Neural progenitor cell (in vitro differentiated cells): ENCODE measurements around the gene ZDHHC17. TPM values are rescaled to one million over a fixed set of nuclear protein-coding genes. Genes with fewer than 3 reads are reported as not detected.

Experiments used
- DNase-seq: peaks from one replicate; pipeline ENCODE4 v3.0.0-alpha.2; 2016; ENCODE audit warnings: low spot score
- H2AFZ ChIP-seq: fragments of 200-600 bp; sonication (generic); replicated peaks from 2 replicates; pipeline ENCODE4 v1.6.1; 2016; ENCODE audit warnings: antibody characterized with exemption
- H3F3A ChIP-seq: fragments of 200-600 bp; sonication (generic); 2 replicates; pipeline ENCODE4 v1.6.1; 2016; ENCODE audit warnings: antibody characterized with exemption, low read depth
- H3K27ac ChIP-seq: fragments of 200-600 bp; sonication (generic); 2 replicates; pipeline ENCODE4 v1.5.1; 2016; ENCODE audit warnings: mild to moderate bottlenecking
- H3K27me3 ChIP-seq: fragments of 200-600 bp; sonication (generic); 2 replicates; pipeline ENCODE4 v1.6.1; 2016; ENCODE audit warnings: mild to moderate bottlenecking, moderate library complexity
- H3K36me3 ChIP-seq: fragments of 200-600 bp; sonication (generic); 2 replicates; pipeline ENCODE4 v1.5.1; 2016
- H3K4me1 ChIP-seq: fragments of 200-600 bp; sonication (generic); 2 replicates; pipeline ENCODE4 v1.6.1; 2016; ENCODE audit warnings: mixed run types
- H3K4me2 ChIP-seq: fragments of 200-600 bp; sonication (generic); 2 replicates; pipeline ENCODE4 v1.6.1; 2016
- H3K4me3 ChIP-seq: fragments of 200-600 bp; sonication (generic); 2 replicates; pipeline ENCODE4 v1.5.1; 2016
- H3K79me2 ChIP-seq: fragments of 200-600 bp; sonication (generic); 2 replicates; pipeline ENCODE4 v1.6.1; 2016; ENCODE audit warnings: low read depth
- H3K9ac ChIP-seq: fragments of 200-600 bp; sonication (generic); 2 replicates; pipeline ENCODE4 v1.6.1; 2016
- H3K9me3 ChIP-seq: fragments of 200-600 bp; sonication (generic); 2 replicates; pipeline ENCODE4 v1.5.1; 2016; ENCODE audit warnings: low read depth
- H4K20me1 ChIP-seq: fragments of 200-600 bp; sonication (generic); 2 replicates; pipeline ENCODE4 v1.6.1; 2016; ENCODE audit warnings: low read depth
- H3K27ac Mint-ChIP-seq: 3 replicates; pipeline ENCODE4 v1.8.0; 2021; ENCODE audit warnings: mixed read lengths
- H3K27me3 Mint-ChIP-seq: 2 replicates; pipeline ENCODE4 v1.8.0; 2022; ENCODE audit warnings: low read depth, mild to moderate bottlenecking, inconsistent platforms, moderate library complexity, mixed read lengths; ENCODE audit not compliant: insufficient read depth
- H3K36me3 Mint-ChIP-seq: 3 replicates; pipeline ENCODE4 v1.8.0; 2021; ENCODE audit warnings: mixed read lengths
- H3K4me1 Mint-ChIP-seq: 3 replicates; pipeline ENCODE4 v1.8.0; 2021; ENCODE audit warnings: mixed read lengths
- H3K4me3 Mint-ChIP-seq: 3 replicates; pipeline ENCODE4 v1.8.0; 2021; ENCODE audit warnings: mild to moderate bottlenecking, moderate library complexity, mixed read lengths
- H3K9me3 Mint-ChIP-seq: 3 replicates; pipeline ENCODE4 v1.8.0; 2020; ENCODE audit warnings: mixed read lengths
- EZH2 ChIP-seq: fragments of 200-600 bp; sonication (generic); IDR thresholded peaks from 2 replicates; pipeline ENCODE4 v1.6.1; 2017; ENCODE audit warnings: antibody characterized with exemption, mild to moderate bottlenecking, moderate library complexity
- EZH2phosphoT487 ChIP-seq: fragments of 200-600 bp; sonication (generic); IDR thresholded peaks from 2 replicates; pipeline ENCODE4 v1.6.1; 2017; ENCODE audit warnings: antibody characterized with exemption
- total RNA-seq: library from RNA; depleted of rRNA; stranded (reverse); fragments of >200 nt; gene quantifications from 2 replicates; pipeline ENCODE4 v1.2.3, GENCODE V29; 2015; ENCODE audit warnings: low replicate concordance
- TF ChIP-seq, protein P1 (sequence below): fragments of 200-600 bp; sonication (generic); IDR thresholded peaks from 2 replicates; pipeline ENCODE4 v1.5.1; 2017; ENCODE audit warnings: antibody characterized with exemption, mild to moderate bottlenecking

Gene ZDHHC17
- total RNA-seq, 1 donor from 2014 or later = 99.1 TPM

DNA sequence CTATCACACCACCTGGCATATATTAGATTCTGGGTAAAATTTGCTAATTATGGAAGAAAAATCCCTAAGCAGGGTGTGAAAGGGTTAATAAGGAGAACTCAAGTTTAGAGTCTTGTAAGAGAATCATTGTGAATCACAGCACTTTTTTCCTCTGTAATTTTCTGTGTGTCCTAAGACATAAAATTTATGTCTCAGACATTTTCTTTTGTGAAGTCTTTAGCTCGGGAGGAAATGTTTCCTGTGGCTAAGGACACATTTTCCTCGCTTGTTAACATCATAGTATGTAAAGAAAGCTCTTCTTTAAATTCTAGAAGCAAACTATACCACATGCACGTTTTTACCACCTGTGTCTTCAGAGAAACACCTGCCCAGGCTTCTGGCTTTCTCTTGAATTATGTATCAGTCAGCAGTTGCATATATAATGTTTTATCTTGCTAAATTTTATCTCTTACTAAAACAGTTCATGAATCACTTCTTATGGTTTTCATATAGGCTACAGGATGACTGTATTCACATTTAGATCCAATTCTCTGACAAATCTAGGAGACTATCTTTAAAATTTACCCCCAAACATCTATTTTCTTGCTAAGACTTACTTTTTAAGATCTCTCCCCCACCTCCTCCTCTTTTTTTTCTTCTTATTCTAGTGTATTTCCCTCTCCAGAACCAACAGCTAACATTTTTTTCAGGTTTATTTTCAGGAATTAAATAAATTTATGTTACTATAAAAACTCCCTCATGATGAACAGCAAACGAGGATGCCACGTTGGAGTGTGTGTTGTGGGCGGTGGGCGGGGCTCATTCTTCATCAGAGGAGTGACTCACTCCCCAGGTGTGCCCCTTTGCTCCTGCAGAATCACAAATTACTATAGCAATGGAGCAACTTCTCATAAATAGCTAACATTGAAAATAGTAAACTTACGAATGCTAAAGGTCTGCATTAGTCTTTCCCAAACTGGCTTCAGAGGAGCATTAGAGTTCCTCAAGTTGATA, 126.5 kb downstream of the ZDHHC17 start:
- no peaks in the 10 kb centered on the region for H3F3A ChIP-seq
- H3K4me3 ChIP-seq = no peak overlapping the region
- TF ChIP-seq EZH2phosphoT487 = no peak
- TF ChIP-seq EZH2 = no peak
- TF ChIP-seq, protein P1, sequence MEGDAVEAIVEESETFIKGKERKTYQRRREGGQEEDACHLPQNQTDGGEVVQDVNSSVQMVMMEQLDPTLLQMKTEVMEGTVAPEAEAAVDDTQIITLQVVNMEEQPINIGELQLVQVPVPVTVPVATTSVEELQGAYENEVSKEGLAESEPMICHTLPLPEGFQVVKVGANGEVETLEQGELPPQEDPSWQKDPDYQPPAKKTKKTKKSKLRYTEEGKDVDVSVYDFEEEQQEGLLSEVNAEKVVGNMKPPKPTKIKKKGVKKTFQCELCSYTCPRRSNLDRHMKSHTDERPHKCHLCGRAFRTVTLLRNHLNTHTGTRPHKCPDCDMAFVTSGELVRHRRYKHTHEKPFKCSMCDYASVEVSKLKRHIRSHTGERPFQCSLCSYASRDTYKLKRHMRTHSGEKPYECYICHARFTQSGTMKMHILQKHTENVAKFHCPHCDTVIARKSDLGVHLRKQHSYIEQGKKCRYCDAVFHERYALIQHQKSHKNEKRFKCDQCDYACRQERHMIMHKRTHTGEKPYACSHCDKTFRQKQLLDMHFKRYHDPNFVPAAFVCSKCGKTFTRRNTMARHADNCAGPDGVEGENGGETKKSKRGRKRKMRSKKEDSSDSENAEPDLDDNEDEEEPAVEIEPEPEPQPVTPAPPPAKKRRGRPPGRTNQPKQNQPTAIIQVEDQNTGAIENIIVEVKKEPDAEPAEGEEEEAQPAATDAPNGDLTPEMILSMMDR = no peak
- no peak overlapping the region for H3K9ac ChIP-seq
- no peak overlapping the region for H3K4me3 Mint-ChIP-seq
- no peaks in the 10 kb centered on the region for H3K79me2 ChIP-seq
- no peak overlapping the region for H3K4me2 ChIP-seq
- no peak overlapping the region for H3K27ac Mint-ChIP-seq
- no peaks in the 10 kb centered on the region for H3K36me3 ChIP-seq
- peaks cover 18% of the 10 kb centered on the region for H3K9me3 Mint-ChIP-seq
- H3K4me1 Mint-ChIP-seq = peaks cover 9% of the 10 kb centered on the region
- H3K4me1 ChIP-seq = peaks cover 7% of the 10 kb centered on the region
- no peak overlapping the region for H3K27ac ChIP-seq
- no peak overlapping the region for H2AFZ ChIP-seq
- H4K20me1 ChIP-seq = no peaks in the 10 kb centered on the region
- H3K27me3 Mint-ChIP-seq = peaks cover 7% of the 10 kb centered on the region
- no peaks in the 10 kb centered on the region for H3K9me3 ChIP-seq
- H3K36me3 Mint-ChIP-seq = peaks cover 2% of the 10 kb centered on the region
- H3K27me3 ChIP-seq = no peaks in the 10 kb centered on the region
- DNase-seq = no peak

DNA sequence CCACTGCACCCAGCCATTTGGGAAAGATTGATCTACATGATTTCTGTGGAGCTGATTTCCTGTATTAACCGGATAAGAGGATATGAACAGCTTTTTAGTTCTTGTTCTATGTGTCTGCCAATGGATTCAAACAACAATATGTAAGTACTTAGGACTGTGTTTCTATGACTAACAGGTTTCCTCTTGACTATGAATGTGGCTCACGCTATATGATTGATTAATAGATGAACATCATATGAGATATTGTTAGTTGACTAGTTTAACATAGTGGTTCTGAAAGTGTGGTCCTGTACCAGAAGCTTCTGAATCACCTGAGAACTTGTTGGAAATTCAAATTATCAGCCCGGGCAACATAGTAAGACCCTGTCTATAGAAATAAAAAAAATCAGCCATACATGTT, 127.7 kb downstream of the ZDHHC17 start:
- H3K9me3 ChIP-seq = no peaks in the 10 kb centered on the region
- TF ChIP-seq, protein P1 = no peak
- TF ChIP-seq EZH2 (no peak), EZH2phosphoT487 (no peak)
- H3K27ac Mint-ChIP-seq = no peak overlapping the region
- peaks cover 7% of the 10 kb centered on the region for H3K27me3 Mint-ChIP-seq
- H2AFZ ChIP-seq = no peak overlapping the region
- H3K4me3 Mint-ChIP-seq = no peak overlapping the region
- H3F3A ChIP-seq = no peaks in the 10 kb centered on the region
- DNase-seq = no peak
- H3K27me3 ChIP-seq = no peaks in the 10 kb centered on the region
- no peaks in the 10 kb centered on the region for H4K20me1 ChIP-seq
- H3K36me3 Mint-ChIP-seq = peaks cover 2% of the 10 kb centered on the region
- H3K4me1 Mint-ChIP-seq = peaks cover 9% of the 10 kb centered on the region
- no peak overlapping the region for H3K27ac ChIP-seq
- H3K9me3 Mint-ChIP-seq = peaks cover 18% of the 10 kb centered on the region
- H3K4me1 ChIP-seq = peaks cover 7% of the 10 kb centered on the region
- H3K9ac ChIP-seq = no peak overlapping the region
- H3K79me2 ChIP-seq = no peaks in the 10 kb centered on the region
- H3K36me3 ChIP-seq = no peaks in the 10 kb centered on the region
- no peak overlapping the region for H3K4me3 ChIP-seq
- H3K4me2 ChIP-seq = no peak overlapping the region

DNA sequence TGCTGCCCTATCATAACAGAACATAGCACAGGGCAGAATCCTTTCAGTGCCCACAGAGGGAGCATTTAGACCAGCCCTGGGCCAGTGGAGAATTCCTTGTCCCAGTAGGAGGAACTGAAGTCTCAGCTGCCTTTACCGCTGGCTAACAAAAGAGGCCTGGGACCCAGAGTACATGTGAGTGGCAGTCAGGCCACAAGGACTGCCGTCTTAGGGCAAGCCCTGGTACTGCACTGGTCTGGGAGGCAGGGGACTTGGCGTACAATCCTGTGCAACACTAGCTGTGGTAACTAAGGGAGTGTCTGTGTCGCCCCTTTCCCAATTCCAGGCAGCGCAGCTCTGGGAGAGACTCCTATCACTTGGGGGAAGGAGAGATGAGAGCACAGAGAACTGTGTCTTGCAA, 131.9 kb downstream of the ZDHHC17 start:
- H3K27me3 Mint-ChIP-seq = peaks cover 9% of the 10 kb centered on the region
- Histone ChIP-seq H3K4me2 (no peak overlapping the region), H3K9me3 (no peaks in the 10 kb centered on the region), H3K27ac (no peak overlapping the region), H3K27me3 (no peaks in the 10 kb centered on the region), H3K9ac (no peak overlapping the region), H3K79me2 (no peaks in the 10 kb centered on the region), H3K4me3 (no peak overlapping the region), H3F3A (peaks cover 8% of the 10 kb centered on the region), H2AFZ (no peak overlapping the region), H4K20me1 (no peaks in the 10 kb centered on the region), H3K4me1 (peaks cover 8% of the 10 kb centered on the region), H3K36me3 (no peaks in the 10 kb centered on the region)
- no peak overlapping the region for H3K27ac Mint-ChIP-seq
- H3K4me3 Mint-ChIP-seq = no peak overlapping the region
- peaks cover 2% of the 10 kb centered on the region for H3K36me3 Mint-ChIP-seq
- H3K9me3 Mint-ChIP-seq = peaks cover 20% of the 10 kb centered on the region
- no peak for DNase-seq
- peaks cover 6% of the 10 kb centered on the region for H3K4me1 Mint-ChIP-seq
- TF ChIP-seq EZH2phosphoT487 (no peak), EZH2 (no peak)
- TF ChIP-seq, protein P1 = no peak
